A549 (cell line): ENCODE measurements around the gene GNG12.

ENCODE experiments used
- CHD2 ChIP-seq: fragments of 150-350 bp; IDR thresholded peaks from 2 replicates; pipeline ENCODE4 v1.6.1; 2014; ENCODE audit warnings: low read length; ENCODE audit not compliant: partially characterized antibody
- HOXB5 ChIP-seq: fragments of 250-450 bp; sonication (Bioruptor Pico); IDR thresholded peaks from 2 replicates; pipeline ENCODE4 v1.5.0; 2020; ENCODE audit warnings: mild to moderate bottlenecking, moderate library complexity
- MAZ ChIP-seq: fragments of 150-350 bp; IDR thresholded peaks from 2 replicates; pipeline ENCODE4 v1.6.1; 2014; ENCODE audit warnings: antibody characterized with exemption, low read depth, low read length, borderline replicate concordance
- RAD21 ChIP-seq, 2 experiments: fragments of >200 bp in 1 of 2; sonication (Bioruptor Twin) in 1 of 2; formaldehyde crosslinking in 1 of 2; IDR thresholded peaks in 1 of 2; conservative IDR thresholded peaks in 1 of 2; 2 replicates in 1 of 2; 3 replicates in 1 of 2; pipeline ENCODE4 v1.6.1; 2012 to 2018; ENCODE audit warnings: inconsistent platforms in 1 of 2
- SMC3 ChIP-seq: fragments of >200 bp; sonication (Bioruptor Twin); formaldehyde crosslinking; IDR thresholded peaks from 3 replicates; pipeline ENCODE4 v1.6.1; 2018; ENCODE audit warnings: inconsistent platforms
- TF ChIP-seq, protein P1 (sequence below): fragments of >200 bp; sonication (Bioruptor Twin); formaldehyde crosslinking; IDR thresholded peaks from 3 replicates; pipeline ENCODE4 v1.5.1; 2016

DNA sequence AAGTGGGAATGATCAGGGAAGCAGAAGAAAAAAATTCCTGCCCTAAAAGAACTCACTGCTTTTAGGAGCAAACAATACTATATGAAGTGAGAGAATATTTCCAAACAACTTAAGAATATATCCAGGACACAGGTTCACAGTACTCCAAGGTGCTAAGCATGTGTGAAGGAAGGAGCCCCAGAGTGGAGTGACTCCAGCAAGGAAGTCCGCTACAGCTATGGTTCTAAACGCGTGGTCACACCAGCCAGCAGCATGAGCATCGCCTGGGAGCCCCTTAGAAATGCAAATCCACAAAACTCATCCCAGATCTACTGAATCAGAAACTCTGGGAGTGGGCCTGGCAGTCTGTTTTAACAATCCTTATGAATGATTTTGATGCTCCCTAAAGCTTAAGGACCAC lies 112.2 kb downstream of the GNG12 start:
- TF ChIP-seq HOXB5 (CRISPR knock-in tag) (no peak), MAZ (no peak), CHD2 (no peak), SMC3 (no peak), RAD21 (conservative IDR thresholded peaks at IDR 0.05 in 1 of 2, IDR thresholded peaks at IDR 0.05 in 1 of 2) (no peak)
- TF ChIP-seq, protein P1, sequence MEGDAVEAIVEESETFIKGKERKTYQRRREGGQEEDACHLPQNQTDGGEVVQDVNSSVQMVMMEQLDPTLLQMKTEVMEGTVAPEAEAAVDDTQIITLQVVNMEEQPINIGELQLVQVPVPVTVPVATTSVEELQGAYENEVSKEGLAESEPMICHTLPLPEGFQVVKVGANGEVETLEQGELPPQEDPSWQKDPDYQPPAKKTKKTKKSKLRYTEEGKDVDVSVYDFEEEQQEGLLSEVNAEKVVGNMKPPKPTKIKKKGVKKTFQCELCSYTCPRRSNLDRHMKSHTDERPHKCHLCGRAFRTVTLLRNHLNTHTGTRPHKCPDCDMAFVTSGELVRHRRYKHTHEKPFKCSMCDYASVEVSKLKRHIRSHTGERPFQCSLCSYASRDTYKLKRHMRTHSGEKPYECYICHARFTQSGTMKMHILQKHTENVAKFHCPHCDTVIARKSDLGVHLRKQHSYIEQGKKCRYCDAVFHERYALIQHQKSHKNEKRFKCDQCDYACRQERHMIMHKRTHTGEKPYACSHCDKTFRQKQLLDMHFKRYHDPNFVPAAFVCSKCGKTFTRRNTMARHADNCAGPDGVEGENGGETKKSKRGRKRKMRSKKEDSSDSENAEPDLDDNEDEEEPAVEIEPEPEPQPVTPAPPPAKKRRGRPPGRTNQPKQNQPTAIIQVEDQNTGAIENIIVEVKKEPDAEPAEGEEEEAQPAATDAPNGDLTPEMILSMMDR, result no peak
